Measurements from ENCODE around the gene HSPA1L.
"Not testable (repeated sequence)": the region's sequence is repeated elsewhere in the genome, so short reads cannot be mapped to it uniquely, and the experiment has no call there.

The HSPA1L gene

DNA sequence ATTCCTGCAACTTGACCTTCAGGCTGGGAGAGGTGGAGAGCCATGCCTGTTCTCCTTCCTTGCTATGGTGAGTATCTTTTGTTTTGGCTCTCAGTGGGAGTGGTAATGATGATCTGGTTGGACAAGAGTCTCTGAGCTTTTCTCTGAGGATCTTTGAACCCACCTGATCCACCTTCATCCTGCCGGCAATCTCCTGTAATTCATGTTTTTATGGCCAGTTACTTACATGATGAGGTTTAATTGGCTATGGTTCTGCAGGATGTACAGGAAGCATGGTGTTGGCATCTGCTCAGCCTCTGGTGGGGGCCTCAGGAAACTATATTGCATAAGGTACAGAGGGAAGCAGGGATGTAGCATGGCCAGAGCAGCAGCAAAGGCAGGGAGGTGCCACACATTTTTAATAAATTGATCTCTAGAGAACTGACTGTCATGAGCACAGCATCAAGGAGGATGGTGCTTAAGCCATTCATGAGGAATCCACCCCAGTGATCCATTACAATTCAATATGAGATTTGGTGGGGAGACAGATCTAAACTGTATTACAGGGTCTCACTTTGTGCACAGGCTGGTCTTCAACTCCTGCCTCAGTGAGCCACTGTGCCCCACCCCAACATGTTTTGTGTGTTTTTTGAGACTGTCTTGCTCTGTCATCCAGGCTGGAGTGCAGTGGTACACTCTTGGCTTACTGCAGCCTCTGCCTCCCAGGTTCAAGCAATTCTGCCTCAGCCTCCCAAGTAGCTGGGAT lies 22.5 kb upstream of the HSPA1L start:
- DNase-seq (ENCODE audit: low read depth in 1 of 2, low spot score in 1 of 2): no peak

GRCh38 chr6:31836474-31837368 lies 21.6 kb upstream of the HSPA1L start:
- DNase-seq (ENCODE audit: low read depth in 1 of 2, low spot score in 1 of 2): no peak

DNA sequence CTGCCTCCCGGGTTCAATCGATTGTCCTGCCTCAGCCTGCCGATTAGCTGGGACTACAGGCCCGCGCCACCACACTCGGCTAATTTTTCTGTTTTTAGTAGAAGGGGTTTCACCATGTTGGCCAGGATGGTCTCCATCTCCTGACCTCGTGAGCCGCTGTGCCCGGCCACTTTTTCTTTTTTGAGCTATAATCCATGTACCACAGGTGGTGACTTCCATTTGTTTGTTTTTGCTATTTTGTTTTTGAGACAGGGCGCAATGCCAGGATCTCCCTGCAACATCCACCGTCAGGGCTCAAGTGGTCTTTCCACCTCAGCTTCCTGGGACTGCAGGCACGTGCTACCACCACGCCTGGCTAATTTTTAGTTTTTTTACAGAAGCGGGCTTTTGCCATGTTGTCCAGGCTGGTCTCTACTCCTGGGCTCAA lies 21.0 kb upstream of the HSPA1L start:
- DNase-seq (ENCODE audit: low read depth in 1 of 2, low spot score in 1 of 2): no peak

GRCh38 chr6:31834367-31835250 lies 19.5 kb upstream of the HSPA1L start:
- DNase-seq (ENCODE audit: low read depth in 1 of 2, low spot score in 1 of 2): peak; percentile 71 to 73

DNA sequence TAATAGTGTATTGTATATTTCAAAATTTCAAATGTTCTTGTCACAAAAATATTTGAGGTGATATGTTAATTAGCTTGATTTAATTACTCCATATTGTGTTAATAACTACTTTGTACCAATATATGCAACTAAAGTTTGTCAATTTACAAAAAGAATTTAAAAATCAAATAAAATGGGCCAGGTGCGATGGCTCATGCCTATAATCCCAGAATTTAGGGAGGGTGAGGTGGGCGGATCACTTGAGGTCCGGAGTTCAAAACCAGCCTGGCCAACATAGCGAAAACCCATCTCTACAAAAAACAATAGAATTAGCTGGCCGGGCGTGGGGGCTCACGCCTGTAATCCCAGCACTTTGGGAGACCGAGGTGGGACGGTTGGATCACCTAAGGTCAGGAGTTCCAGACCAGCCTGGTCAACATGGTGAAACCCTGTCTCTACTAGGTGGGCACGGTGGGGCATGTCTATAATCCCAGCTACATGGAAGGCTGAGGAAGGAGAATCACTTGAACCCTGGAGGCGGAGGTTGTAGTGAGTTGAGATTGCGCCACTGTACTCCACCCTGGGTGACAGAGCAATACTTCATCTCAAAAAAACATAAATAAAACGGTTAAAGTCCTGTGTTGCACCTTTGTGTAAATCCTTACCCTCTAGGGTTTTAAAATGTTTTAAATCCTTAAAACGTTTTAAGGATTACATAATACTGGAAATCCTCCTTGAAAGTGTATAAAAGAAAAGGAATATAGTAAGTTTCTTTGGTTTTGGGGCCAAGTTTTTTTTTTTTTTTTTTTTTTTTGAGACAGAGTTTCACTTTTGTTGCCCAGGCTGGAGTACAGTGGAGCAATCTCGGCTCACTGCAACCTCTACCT lies 16.5 kb upstream of the HSPA1L start:
- DNase-seq (ENCODE audit: low read depth in 1 of 2, low spot score in 1 of 2): no peak

DNA sequence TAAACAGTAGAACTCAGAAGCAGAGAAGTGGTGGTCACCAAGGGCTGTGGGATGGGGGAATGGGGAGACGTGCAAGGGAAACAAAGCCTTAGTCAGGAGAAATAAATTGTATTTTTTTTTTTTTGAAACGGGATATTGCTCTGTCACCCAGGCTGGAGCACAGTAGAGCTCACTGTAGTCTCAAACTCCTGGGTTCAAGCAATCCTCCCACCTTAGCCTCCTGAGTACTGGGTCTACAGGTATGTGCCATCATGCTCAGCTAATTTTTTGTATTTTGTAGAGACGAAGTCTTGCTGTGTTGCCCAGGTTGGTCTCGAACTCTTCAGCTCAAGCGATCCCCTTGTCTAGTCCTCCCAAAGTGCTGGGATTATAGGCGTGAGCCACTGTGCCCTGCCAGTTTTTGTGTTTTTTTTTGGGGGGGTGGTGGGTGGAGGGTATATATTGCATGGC lies 15.8 kb upstream of the HSPA1L start:
- DNase-seq (ENCODE audit: low read depth in 1 of 2, low spot score in 1 of 2): no peak

DNA sequence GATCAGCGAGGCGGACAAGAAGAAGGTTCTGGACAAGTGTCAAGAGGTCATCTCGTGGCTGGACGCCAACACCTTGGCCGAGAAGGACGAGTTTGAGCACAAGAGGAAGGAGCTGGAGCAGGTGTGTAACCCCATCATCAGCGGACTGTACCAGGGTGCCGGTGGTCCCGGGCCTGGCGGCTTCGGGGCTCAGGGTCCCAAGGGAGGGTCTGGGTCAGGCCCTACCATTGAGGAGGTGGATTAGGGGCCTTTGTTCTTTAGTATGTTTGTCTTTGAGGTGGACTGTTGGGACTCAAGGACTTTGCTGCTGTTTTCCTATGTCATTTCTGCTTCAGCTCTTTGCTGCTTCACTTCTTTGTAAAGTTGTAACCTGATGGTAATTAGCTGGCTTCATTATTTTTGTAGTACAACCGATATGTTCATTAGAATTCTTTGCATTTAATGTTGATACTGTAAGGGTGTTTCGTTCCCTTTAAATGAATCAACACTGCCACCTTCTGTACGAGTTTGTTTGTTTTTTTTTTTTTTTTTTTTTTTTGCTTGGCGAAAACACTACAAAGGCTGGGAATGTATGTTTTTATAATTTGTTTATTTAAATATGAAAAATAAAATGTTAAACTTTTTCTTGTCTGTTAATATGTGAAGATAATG lies 14.7 kb upstream of the HSPA1L start:
- no peak for DNase-seq (ENCODE audit: low read depth in 1 of 2, low spot score in 1 of 2)

- peak; percentile 66 to 83 for DNase-seq (ENCODE audit: low read depth in 1 of 2, low spot score in 1 of 2)
Observed at GRCh38 chr6:31827286-31828079, 12.4 kb upstream of the HSPA1L start, which contains the start of gene HSPA1B. TSS of gene HSPA1B (plus strand) at chr6:31827738. CDS start at chr6:31827951, 213 bp downstream.

GRCh38 chr6:31826793-31827285 lies 11.8 kb upstream of the HSPA1L start:
- DNase-seq (ENCODE audit: low read depth in 1 of 2, low spot score in 1 of 2): no peak

DNA sequence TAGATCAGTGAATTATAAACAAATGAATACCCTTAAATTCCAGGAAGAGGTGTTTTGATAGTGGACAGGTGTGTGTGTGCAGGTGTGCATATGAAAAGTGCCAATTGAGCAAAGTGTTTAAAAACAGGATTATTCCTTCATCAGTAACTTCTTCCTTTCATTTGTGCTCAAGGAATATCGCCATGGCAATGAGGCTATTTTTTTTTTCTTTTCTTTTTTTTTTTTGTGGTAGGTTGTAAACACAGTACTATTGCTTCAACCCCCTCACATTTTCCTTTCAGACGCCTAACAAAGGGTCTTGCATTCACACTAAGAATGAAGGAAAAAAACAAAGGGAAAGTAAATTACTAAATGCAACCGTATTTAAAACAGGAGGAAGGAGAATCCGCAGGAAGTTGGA lies 10.5 kb upstream of the HSPA1L start:
- no peak for DNase-seq (ENCODE audit: low read depth in 1 of 2, low spot score in 1 of 2)

DNA sequence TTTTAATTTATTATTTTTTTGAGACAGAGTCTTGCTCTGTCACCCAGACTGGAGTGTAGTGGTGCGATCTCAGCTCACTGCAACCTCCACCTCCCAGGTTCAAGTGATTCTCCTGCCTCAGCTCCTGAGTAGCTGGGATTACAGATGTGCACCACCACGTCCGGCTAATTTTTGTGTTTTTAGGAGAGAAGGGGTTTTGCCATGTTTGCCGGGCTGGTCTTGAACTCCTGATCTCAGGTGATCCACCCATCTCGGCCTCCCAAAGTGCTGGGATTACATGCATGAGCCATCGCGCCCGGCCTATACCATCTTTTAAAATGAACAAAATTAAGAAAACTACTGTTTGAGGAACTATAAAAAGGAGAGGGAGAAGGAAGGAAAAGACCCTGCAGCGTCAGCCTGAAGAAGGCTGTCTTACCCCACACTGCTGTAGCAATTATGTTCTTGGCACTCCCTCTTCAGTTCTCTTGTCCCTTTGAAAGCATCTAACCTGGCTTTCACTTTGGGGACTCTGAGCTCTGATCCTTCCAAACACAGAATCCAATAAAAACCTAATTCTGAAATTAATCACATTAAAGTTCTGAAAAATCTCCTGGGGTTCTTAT lies 8.6 kb upstream of the HSPA1L start:
- not testable (repeated sequence) for DNase-seq (ENCODE audit: low read depth in 1 of 2, low spot score in 1 of 2)

DNA sequence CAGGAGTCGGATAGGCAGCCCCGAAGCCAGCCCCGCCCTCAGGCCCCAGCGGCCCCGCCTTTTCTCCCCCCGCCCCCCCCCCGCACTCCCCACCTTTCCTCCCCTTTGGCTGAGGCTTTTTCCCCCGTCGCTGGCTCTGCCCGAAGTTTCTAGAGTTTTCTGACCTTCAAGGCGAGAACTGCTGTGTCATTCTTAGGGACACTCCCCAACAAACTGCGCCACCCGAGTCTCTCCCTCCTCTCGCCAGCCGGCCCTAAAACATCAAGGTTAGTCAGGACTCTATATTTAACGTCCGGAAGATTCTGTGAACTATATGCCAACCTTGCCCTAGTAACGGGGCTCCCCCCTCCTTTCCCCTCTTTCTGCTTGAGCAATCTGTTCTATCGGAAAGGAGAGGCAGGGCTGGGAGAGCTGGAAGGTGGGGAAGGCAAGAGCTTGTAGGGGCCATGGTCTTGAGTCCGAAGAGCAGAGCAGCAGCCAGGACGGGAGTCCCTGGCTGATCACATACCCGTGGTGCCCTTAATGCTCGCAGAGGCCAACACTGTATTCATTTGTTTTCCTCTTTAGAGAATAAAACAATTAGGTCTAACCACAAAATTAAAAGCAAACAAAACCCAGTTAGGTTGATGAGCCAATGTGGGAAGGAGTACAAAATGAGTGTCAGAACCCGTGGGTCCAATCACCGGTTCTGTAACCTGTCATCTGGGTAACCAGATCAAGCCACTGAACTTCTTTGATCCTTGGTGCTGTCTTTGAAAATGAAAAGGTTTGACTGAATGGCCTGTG lies 7.1 kb upstream of the HSPA1L start:
- DNase-seq (ENCODE audit: low read depth in 1 of 2, low spot score in 1 of 2): no peak

GRCh38 chr6:31821301-31822035 lies 6.4 kb upstream of the HSPA1L start:
- DNase-seq (ENCODE audit: low read depth in 1 of 2, low spot score in 1 of 2): peak in 1 of 2 donors; percentile 71

GRCh38 chr6:31820399-31820798 lies 5.3 kb upstream of the HSPA1L start:
- not testable (repeated sequence) for DNase-seq (ENCODE audit: low read depth in 1 of 2, low spot score in 1 of 2)

DNA sequence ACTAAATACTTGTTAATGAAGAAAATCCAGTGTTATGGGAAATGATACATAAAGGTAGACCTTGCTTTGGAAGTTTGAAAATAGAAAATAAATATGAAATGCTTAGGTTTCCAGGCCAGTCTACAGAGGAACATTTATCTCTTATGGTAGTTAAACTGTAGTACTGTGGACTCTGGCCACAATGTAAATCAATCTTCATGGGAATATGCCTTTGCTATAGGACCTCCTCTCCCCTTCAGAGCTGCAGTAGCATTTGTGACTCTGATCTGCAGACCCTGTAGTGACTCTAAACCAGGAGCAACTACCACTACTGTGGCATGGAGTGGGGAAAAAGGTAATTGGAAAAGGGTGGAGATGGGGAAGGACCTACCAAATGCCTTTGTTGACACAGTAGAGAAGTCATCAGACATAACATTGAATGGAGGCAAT lies 4.8 kb upstream of the HSPA1L start:
- no peak for DNase-seq (ENCODE audit: low read depth in 1 of 2, low spot score in 1 of 2)

GRCh38 chr6:31817929-31818511 lies 2.9 kb upstream of the HSPA1L start:
- not testable (repeated sequence) for DNase-seq (ENCODE audit: low read depth in 1 of 2, low spot score in 1 of 2)

Measured in stimulated activated CD4-positive, alpha-beta T cell treated with anti-CD3 and anti-CD28 coated beads, Interleukin-15, amount 100 ng/mL, for 1 hour (primary cell).